Measurements from ENCODE around the gene SSBP4.

DNA sequence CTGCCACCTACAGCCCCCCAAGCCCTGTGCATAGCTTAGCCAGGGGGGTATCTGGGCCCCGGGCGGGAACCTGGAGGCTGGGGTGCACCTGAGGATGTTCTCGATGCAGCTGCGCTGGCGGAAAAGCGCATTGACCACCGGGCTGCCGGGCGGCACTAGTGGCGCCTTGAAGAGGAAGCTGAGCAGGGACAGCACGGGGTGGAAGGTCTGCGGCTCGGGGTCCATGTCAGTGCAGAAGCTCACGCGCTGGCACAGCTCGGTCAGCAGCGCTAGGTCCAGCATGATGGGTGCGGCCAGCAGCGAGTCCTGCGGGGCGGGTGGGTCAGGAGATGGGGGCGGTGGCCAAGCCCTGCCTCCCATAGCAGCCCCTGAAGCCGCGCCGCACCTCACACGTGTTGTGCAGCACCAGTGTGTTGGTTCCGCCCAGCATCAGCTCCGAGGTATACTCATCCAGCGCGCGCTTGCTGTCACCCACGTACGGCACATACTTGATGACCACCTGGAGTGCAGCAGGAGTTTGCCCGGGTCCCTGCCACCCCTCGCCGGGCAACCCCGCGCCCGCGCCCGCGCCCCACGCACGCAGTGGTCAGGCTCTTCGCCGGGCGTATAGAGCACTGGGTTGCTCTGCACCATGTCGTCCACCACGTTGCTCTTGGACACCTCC lies 16.1 kb downstream of the SSBP4 start:
- TF ChIP-seq, protein P1, sequence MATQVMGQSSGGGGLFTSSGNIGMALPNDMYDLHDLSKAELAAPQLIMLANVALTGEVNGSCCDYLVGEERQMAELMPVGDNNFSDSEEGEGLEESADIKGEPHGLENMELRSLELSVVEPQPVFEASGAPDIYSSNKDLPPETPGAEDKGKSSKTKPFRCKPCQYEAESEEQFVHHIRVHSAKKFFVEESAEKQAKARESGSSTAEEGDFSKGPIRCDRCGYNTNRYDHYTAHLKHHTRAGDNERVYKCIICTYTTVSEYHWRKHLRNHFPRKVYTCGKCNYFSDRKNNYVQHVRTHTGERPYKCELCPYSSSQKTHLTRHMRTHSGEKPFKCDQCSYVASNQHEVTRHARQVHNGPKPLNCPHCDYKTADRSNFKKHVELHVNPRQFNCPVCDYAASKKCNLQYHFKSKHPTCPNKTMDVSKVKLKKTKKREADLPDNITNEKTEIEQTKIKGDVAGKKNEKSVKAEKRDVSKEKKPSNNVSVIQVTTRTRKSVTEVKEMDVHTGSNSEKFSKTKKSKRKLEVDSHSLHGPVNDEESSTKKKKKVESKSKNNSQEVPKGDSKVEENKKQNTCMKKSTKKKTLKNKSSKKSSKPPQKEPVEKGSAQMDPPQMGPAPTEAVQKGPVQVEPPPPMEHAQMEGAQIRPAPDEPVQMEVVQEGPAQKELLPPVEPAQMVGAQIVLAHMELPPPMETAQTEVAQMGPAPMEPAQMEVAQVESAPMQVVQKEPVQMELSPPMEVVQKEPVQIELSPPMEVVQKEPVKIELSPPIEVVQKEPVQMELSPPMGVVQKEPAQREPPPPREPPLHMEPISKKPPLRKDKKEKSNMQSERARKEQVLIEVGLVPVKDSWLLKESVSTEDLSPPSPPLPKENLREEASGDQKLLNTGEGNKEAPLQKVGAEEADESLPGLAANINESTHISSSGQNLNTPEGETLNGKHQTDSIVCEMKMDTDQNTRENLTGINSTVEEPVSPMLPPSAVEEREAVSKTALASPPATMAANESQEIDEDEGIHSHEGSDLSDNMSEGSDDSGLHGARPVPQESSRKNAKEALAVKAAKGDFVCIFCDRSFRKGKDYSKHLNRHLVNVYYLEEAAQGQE (IDR thresholded peaks at IDR 0.05; ENCODE audit: low read depth): no peak
- TF ChIP-seq NFIC (IDR thresholded peaks at IDR 0.05) (no peak), EP300 (IDR thresholded peaks at IDR 0.05; ENCODE audit: borderline replicate concordance) (no peak)

All from Ishikawa (cell line).